WTC11 (cell line): ENCODE results near the gene FAM118B. TPM values are rescaled to one million over a fixed set of nuclear protein-coding genes. Genes with fewer than 3 reads are reported as not detected.

Experiments
- ATAC-seq: fragments of 200-7000 bp; cut with Tn5 transposase; 2 replicates; pipeline ENCODE4 v1.10.0; 2021; ENCODE audit warnings: mild to moderate bottlenecking, moderate library complexity
- CTCF ChIA-PET: fragments of 300-600 bp; sonication (Branson Sonifier 250); formaldehyde crosslinking; loops from one replicate; lab custom pipeline; 2021; ENCODE audit warnings: antibody characterized with exemption; lab: Charles Lee
- POLR2A ChIA-PET: fragments of 350-600 bp; sonication (Branson Sonifier 250); formaldehyde crosslinking; loops from one replicate; lab custom pipeline; 2021; ENCODE audit warnings: antibody characterized with exemption; lab: Charles Lee
- DNase-seq: peaks from one replicate; pipeline ENCODE4 v3.0.0; 2021; ENCODE audit warnings: low spot score
- H3K27ac Mint-ChIP-seq: 2 replicates; pipeline ENCODE4 v1.8.0; 2021; ENCODE audit warnings: mixed read lengths
- H3K27me3 Mint-ChIP-seq: 2 replicates; pipeline ENCODE4 v1.8.0; 2021; ENCODE audit warnings: low read depth, mild to moderate bottlenecking, moderate library complexity, mixed read lengths
- H3K36me3 Mint-ChIP-seq: 2 replicates; pipeline ENCODE4 v1.8.0; 2021; ENCODE audit warnings: mixed read lengths
- H3K4me1 Mint-ChIP-seq: 2 replicates; pipeline ENCODE4 v1.8.0; 2022; ENCODE audit warnings: mixed read lengths
- H3K4me3 Mint-ChIP-seq: 2 replicates; pipeline ENCODE4 v1.8.0; 2021; ENCODE audit warnings: mild to moderate bottlenecking, moderate library complexity, mixed read lengths
- H3K9me3 Mint-ChIP-seq: 2 replicates; pipeline ENCODE4 v1.8.0; 2021; ENCODE audit warnings: mixed read lengths
- CBFB ChIP-seq: sonication (generic); formaldehyde crosslinking; IDR thresholded peaks from 2 replicates; pipeline ENCODE4 v1.8.1; 2022; ENCODE audit warnings: mild to moderate bottlenecking, low read depth, missing genetic modification reagents
- E2F5 ChIP-seq: sonication (generic); formaldehyde crosslinking; IDR thresholded peaks from 2 replicates; pipeline ENCODE4 v1.8.1; 2022; ENCODE audit warnings: mild to moderate bottlenecking, moderate library complexity, missing genetic modification reagents
- ESRRA ChIP-seq: sonication (generic); formaldehyde crosslinking; IDR thresholded peaks from 2 replicates; pipeline ENCODE4 v1.8.1; 2022; ENCODE audit warnings: mild to moderate bottlenecking, missing genetic modification reagents, borderline replicate concordance
- GRHL2 ChIP-seq: fragments of 250-450 bp; sonication (Bioruptor Pico); IDR thresholded peaks from 2 replicates; pipeline ENCODE4 v1.8.0; 2022; ENCODE audit warnings: mild to moderate bottlenecking, moderate library complexity; ENCODE audit not compliant: insufficient replicate concordance, severe bottlenecking
- MXD4 ChIP-seq: fragments of 250-450 bp; sonication (Bioruptor Pico); IDR thresholded peaks from 2 replicates; pipeline ENCODE4 v1.8.0; 2021; ENCODE audit warnings: mild to moderate bottlenecking, moderate library complexity, borderline replicate concordance
- MYBL2 ChIP-seq: sonication (generic); formaldehyde crosslinking; IDR thresholded peaks from 2 replicates; pipeline ENCODE4 v1.8.1; 2023; ENCODE audit warnings: mild to moderate bottlenecking, moderate library complexity, missing genetic modification reagents
- NR1H2 ChIP-seq: sonication (generic); formaldehyde crosslinking; IDR thresholded peaks from 2 replicates; pipeline ENCODE4 v1.9.0; 2021; ENCODE audit warnings: mild to moderate bottlenecking, moderate library complexity, missing genetic modification reagents
- NR3C1 ChIP-seq: sonication (generic); formaldehyde crosslinking; conservative IDR thresholded peaks from 2 replicates; pipeline ENCODE4 v1.8.1; 2023; ENCODE audit warnings: low read depth, mild to moderate bottlenecking, missing genetic modification reagents
- OVOL2 ChIP-seq: fragments of 250-450 bp; sonication (Bioruptor Pico); IDR thresholded peaks from 2 replicates; pipeline ENCODE4 v1.9.0; 2021; ENCODE audit warnings: mild to moderate bottlenecking, borderline replicate concordance
- RORB ChIP-seq: fragments of 250-450 bp; sonication (Bioruptor Pico); IDR thresholded peaks from 2 replicates; pipeline ENCODE4 v1.9.0; 2021; ENCODE audit warnings: mild to moderate bottlenecking
- SMAD4 ChIP-seq: sonication (generic); formaldehyde crosslinking; IDR thresholded peaks from 2 replicates; pipeline ENCODE4 v1.8.0; 2022; ENCODE audit warnings: mild to moderate bottlenecking, missing genetic modification reagents
- TEAD4 ChIP-seq: sonication (generic); formaldehyde crosslinking; IDR thresholded peaks from 2 replicates; pipeline ENCODE4 v1.8.0; 2022; ENCODE audit warnings: mild to moderate bottlenecking, missing genetic modification reagents
- ZMAT4 ChIP-seq: fragments of 250-450 bp; sonication (Bioruptor Pico); IDR thresholded peaks from 2 replicates; pipeline ENCODE4 v1.9.0; 2021; ENCODE audit warnings: mild to moderate bottlenecking
- ZNF232 ChIP-seq: sonication (generic); formaldehyde crosslinking; IDR thresholded peaks from 2 replicates; pipeline ENCODE4 v1.8.0; 2022; ENCODE audit warnings: mild to moderate bottlenecking, missing genetic modification reagents
- ZNF416 ChIP-seq: fragments of 250-450 bp; sonication (Bioruptor Pico); IDR thresholded peaks from 2 replicates; pipeline ENCODE4 v1.9.0; 2021; ENCODE audit warnings: mild to moderate bottlenecking, inconsistent platforms
- total RNA-seq: library from RNA; stranded (reverse); gene quantifications from 3 replicates; pipeline ENCODE4 v1.2.3, GENCODE V29; 2021
- TF ChIP-seq, protein P1 (sequence below): sonication (generic); formaldehyde crosslinking; IDR thresholded peaks from 2 replicates; pipeline ENCODE4 v1.8.1; 2023; ENCODE audit warnings: mild to moderate bottlenecking, missing genetic modification reagents, moderate library complexity
- TF ChIP-seq, protein P2 (sequence below): sonication (generic); formaldehyde crosslinking; IDR thresholded peaks from 2 replicates; pipeline ENCODE4 v1.8.1; 2023; ENCODE audit warnings: mild to moderate bottlenecking, moderate library complexity, missing genetic modification reagents
- TF ChIP-seq, protein P3 (sequence below): fragments of 250-450 bp; sonication (Bioruptor Pico); IDR thresholded peaks from 2 replicates; pipeline ENCODE4 v2.1.2; 2022; ENCODE audit warnings: mild to moderate bottlenecking, moderate library complexity
- TF ChIP-seq, protein P4 (sequence below): fragments of 200-600 bp; IDR thresholded peaks from 2 replicates; pipeline ENCODE4 v1.8.0; 2022; ENCODE audit warnings: antibody characterized with exemption
- TF ChIP-seq, protein P5 (sequence below): sonication (generic); formaldehyde crosslinking; IDR thresholded peaks from 2 replicates; pipeline ENCODE4 v1.8.1; 2022; ENCODE audit warnings: low read depth, missing genetic modification reagents, borderline replicate concordance

Gene FAM118B
- total RNA-seq, 1 experiment from 2014 or later, result 35.3 TPM

GRCh38 chr11:126263489-126263888 lies 51.9 kb downstream of the FAM118B start (continued):
- no peak for TF ChIP-seq MXD4
- no peak for TF ChIP-seq TEAD4 (CRISPR knock-in tag)
- no peak for TF ChIP-seq NR1H2 (CRISPR knock-in tag)
- TF ChIP-seq ZNF416 (CRISPR knock-in tag), result no peak
- TF ChIP-seq NR3C1 (CRISPR knock-in tag), result no peak
- TF ChIP-seq SMAD4, result no peak

- POLR2A ChIA-PET, result no interaction called here
- Mint-ChIP-seq H3K4me3 (peak overlapping the region; percentile 17; the same call in 1 of the 2 replicates), H3K27ac (no peak overlapping the region), H3K4me1 (peaks cover 15% of the 10 kb centered on the region), H3K36me3 (peaks cover 59% of the 10 kb centered on the region), H3K27me3 (no peaks in the 10 kb centered on the region), H3K9me3 (no peaks in the 10 kb centered on the region)
- no peak for DNase-seq
- CTCF ChIA-PET, result no interaction called here
- ATAC-seq, result no peak
- TF ChIP-seq RORB (CRISPR knock-in tag) (no peak), ESRRA (CRISPR knock-in tag) (no peak), OVOL2 (CRISPR knock-in tag) (no peak), ZMAT4 (CRISPR knock-in tag) (no peak), E2F5 (CRISPR knock-in tag) (no peak), GRHL2 (no peak), MYBL2 (CRISPR knock-in tag) (no peak), ZNF232 (no peak), ZNF416 (CRISPR knock-in tag) (no peak), CBFB (CRISPR knock-in tag) (no peak)
- TF ChIP-seq, protein P1, sequence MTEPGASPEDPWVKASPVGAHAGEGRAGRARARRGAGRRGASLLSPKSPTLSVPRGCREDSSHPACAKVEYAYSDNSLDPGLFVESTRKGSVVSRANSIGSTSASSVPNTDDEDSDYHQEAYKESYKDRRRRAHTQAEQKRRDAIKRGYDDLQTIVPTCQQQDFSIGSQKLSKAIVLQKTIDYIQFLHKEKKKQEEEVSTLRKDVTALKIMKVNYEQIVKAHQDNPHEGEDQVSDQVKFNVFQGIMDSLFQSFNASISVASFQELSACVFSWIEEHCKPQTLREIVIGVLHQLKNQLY (CRISPR knock-in tag), result no peak
- TF ChIP-seq, protein P2, sequence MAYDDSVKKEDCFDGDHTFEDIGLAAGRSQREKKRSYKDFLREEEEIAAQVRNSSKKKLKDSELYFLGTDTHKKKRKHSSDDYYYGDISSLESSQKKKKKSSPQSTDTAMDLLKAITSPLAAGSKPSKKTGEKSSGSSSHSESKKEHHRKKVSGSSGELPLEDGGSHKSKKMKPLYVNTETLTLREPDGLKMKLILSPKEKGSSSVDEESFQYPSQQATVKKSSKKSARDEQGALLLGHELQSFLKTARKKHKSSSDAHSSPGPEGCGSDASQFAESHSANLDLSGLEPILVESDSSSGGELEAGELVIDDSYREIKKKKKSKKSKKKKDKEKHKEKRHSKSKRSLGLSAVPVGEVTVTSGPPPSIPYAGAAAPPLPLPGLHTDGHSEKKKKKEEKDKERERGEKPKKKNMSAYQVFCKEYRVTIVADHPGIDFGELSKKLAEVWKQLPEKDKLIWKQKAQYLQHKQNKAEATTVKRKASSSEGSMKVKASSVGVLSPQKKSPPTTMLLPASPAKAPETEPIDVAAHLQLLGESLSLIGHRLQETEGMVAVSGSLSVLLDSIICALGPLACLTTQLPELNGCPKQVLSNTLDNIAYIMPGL (CRISPR knock-in tag), result no peak
- TF ChIP-seq, protein P3, sequence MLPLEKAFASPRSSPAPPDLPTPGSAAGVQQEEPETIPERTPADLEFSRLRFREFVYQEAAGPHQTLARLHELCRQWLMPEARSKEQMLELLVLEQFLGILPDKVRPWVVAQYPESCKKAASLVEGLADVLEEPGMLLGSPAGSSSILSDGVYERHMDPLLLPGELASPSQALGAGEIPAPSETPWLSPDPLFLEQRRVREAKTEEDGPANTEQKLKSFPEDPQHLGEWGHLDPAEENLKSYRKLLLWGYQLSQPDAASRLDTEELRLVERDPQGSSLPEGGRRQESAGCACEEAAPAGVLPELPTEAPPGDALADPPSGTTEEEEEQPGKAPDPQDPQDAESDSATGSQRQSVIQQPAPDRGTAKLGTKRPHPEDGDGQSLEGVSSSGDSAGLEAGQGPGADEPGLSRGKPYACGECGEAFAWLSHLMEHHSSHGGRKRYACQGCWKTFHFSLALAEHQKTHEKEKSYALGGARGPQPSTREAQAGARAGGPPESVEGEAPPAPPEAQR (CRISPR knock-in tag), result no peak
- TF ChIP-seq, protein P4, sequence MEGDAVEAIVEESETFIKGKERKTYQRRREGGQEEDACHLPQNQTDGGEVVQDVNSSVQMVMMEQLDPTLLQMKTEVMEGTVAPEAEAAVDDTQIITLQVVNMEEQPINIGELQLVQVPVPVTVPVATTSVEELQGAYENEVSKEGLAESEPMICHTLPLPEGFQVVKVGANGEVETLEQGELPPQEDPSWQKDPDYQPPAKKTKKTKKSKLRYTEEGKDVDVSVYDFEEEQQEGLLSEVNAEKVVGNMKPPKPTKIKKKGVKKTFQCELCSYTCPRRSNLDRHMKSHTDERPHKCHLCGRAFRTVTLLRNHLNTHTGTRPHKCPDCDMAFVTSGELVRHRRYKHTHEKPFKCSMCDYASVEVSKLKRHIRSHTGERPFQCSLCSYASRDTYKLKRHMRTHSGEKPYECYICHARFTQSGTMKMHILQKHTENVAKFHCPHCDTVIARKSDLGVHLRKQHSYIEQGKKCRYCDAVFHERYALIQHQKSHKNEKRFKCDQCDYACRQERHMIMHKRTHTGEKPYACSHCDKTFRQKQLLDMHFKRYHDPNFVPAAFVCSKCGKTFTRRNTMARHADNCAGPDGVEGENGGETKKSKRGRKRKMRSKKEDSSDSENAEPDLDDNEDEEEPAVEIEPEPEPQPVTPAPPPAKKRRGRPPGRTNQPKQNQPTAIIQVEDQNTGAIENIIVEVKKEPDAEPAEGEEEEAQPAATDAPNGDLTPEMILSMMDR, result no peak
- TF ChIP-seq, protein P5, sequence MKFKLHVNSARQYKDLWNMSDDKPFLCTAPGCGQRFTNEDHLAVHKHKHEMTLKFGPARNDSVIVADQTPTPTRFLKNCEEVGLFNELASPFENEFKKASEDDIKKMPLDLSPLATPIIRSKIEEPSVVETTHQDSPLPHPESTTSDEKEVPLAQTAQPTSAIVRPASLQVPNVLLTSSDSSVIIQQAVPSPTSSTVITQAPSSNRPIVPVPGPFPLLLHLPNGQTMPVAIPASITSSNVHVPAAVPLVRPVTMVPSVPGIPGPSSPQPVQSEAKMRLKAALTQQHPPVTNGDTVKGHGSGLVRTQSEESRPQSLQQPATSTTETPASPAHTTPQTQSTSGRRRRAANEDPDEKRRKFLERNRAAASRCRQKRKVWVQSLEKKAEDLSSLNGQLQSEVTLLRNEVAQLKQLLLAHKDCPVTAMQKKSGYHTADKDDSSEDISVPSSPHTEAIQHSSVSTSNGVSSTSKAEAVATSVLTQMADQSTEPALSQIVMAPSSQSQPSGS (CRISPR knock-in tag), result no peak
Measured at GRCh38 chr11:126265811-126266210, 54.2 kb downstream of the FAM118B start.
